Right ventricle myocardium inferior (tissue), 1 donor: ENCODE data around the gene SORL1. TPM values are rescaled to one million over a fixed set of nuclear protein-coding genes. Genes with fewer than 3 reads are reported as not detected.
A peak's percentile ranks its signal among the peaks of the same experiment; 100 is the strongest.
"Not testable (repeated sequence)": the region's sequence is repeated elsewhere in the genome, so short reads cannot be mapped to it uniquely, and the experiment has no call there.

Experiments
- ATAC-seq: fragments of 200-7000 bp; cut with Tn5 transposase; one replicate; pipeline ENCODE4 v1.9.1; 2020; ENCODE audit warnings: mild to moderate bottlenecking, moderate library complexity
- DNase-seq: peaks from one replicate; pipeline ENCODE4 v3.0.0; 2021; ENCODE audit errors: missing footprints
- intact Hi-C: fragments of 100-400 bp; cut with DNase I; formaldehyde crosslinking; loops from one replicate; pipeline ENCODE4 v1.11.0; 2022
- total RNA-seq: library from RNA; stranded (reverse); fragmentation: NEBNext Ultra II Directional; extraction: Animal tissue kit (Norgen Biotek cat#: 25700); gene quantifications from one replicate; pipeline ENCODE4 v1.2.1, GENCODE V29; 2021
- donor health status: DM: no; HTN: yes; CAD: no; lungs with severe emphysema.

Gene SORL1
- total RNA-seq, 1 donor from 2014 or later: 6.1 TPM

DNA sequence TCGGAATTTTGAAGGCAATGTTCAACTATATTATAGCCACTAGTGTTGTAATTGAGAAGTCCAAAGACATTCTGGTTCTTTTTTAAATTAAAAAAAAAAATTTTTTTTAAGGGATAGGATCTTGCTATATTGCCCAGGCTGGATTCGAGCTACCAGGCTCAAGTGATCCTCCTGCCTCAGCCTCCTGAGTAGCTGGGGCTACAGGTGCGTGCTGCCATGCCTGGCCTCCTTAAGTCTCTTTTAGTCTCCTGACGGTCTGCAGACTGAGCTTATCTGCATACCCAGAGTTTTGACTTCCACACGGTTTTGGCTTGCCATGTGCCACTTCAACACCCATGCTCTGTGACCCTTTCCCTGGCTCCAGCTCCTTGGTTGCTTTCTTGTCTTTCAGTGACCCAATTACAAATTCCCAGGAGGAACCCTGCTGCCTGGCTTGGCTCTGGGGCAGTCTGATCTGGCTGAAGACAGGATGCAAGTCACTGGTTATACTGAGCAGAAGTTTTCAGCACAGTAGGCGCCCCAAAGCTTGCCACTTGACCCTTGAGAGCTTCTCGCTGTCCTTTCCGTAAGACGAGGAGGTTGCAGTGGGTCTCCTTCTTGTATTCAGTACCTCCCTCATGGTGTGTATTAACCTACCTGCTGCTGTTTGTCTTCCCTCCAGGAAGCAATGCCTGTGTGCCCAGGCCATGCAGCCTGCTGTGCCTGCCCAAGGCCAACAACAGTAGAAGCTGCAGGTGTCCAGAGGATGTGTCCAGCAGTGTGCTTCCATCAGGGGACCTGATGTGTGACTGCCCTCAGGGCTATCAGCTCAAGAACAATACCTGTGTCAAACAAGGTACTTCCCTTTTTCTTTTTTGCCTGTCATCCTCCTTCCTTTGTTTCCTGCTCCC lies 114.4 kb downstream of the SORL1 start:
- intact Hi-C loops: no loop called here
- DNase-seq (no peak), ATAC-seq (peak; percentile 26)

- no peak for DNase-seq
- ATAC-seq: no peak
- intact Hi-C loops: no loop called here
Observed at GRCh38 chr11:121567995-121568394, 115.9 kb downstream of the SORL1 start.

DNA sequence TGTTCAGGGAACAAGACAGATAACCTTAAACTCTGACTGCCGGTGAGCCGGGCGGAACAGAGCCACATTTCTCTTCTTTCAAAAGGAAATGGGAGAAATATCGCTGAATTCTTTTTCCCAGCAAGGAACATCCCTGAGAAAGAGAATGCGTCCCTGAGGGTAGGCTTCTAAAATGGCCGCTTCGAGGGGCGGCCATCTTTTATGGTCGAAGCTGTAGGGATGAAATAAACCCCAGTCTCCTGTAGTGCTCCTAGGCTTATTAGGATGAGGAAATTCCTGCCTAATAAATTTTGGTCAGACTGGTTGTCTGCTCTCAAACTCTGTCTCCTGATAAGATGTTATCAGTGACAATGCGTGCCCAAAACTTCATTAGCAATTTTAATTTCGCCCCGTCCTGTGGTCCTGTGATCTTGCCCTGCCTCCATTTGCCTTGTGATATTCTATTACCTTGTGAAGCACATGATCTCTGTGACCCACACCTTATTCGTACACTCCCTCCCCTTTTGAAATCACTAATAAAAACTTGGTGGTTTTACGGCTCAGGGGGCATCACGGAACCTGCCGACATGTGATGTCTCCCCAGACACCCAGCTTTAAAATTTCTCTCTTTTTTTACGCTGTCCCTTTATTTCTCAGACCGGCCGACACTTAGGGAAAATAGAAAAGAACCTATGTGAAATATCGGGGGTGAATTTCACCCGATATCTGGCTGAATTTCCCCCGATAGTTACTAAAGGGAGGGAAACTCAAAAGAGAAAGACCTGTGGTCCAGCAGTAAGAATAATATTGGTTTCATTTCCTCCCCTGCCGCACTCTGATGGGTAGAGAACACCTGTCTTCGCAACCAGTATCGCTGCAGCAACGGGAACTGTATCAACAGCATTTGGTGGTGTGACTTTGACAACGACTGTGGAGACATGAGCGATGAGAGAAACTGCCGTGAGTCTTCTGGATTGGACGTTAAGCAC lies 117.5 kb downstream of the SORL1 start:
- intact Hi-C loops, ATAC-seq: not testable (repeated sequence)

GRCh38 chr11:121570453-121570852 lies 118.3 kb downstream of the SORL1 start:
- DNase-seq (no peak), ATAC-seq (no peak)
- intact Hi-C loops: no loop called here

More for the DNA sequence above, 117.5 kb downstream of the SORL1 start:
- not testable (repeated sequence) for DNase-seq

DNA sequence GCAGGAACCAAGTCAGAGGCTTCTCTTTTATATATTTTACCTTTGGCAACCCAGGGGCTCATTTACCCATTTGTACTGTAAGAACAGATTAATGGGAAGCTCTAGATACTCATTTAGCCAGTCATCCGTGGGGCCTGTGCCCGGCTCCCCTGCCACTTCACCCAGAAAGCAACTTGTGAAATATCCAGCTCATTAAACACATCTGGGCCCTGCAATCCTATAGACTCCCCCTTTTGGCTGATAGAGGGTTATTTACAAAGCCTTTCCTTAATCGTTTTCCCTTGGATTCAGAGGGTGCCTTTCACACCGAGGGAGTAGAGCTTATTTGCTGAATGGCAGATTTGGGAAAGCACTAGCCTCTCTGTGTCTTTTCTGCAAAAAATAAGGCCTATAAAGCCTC lies 119.4 kb downstream of the SORL1 start:
- ATAC-seq (no peak), DNase-seq (no peak)
- intact Hi-C loops: no loop called here

- intact Hi-C loops: no loop called here
- DNase-seq (no peak), ATAC-seq (no peak)
Observed at GRCh38 chr11:121572571-121573059, 120.5 kb downstream of the SORL1 start.

DNA sequence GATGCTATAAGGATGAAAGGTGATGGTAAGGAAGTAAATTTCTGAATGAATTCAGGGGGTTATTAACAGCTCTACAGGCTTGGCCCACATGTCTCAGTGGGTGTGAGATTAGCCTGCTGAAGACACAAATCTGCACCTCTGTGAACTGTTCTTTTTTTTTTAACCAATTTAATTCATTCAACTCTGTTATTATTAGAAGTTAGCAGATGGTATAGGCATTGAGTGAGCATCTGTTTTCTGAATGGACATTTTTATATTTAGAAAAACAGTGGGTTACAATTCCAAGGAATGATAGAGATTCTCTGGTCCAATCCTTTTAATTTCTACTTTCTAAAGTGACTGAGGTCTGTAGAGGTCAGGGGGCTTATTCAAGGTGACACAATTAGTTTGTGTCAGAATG lies 122.7 kb downstream of the SORL1 start:
- intact Hi-C loops: no loop called here
- no peak for DNase-seq
- ATAC-seq: no peak

DNA sequence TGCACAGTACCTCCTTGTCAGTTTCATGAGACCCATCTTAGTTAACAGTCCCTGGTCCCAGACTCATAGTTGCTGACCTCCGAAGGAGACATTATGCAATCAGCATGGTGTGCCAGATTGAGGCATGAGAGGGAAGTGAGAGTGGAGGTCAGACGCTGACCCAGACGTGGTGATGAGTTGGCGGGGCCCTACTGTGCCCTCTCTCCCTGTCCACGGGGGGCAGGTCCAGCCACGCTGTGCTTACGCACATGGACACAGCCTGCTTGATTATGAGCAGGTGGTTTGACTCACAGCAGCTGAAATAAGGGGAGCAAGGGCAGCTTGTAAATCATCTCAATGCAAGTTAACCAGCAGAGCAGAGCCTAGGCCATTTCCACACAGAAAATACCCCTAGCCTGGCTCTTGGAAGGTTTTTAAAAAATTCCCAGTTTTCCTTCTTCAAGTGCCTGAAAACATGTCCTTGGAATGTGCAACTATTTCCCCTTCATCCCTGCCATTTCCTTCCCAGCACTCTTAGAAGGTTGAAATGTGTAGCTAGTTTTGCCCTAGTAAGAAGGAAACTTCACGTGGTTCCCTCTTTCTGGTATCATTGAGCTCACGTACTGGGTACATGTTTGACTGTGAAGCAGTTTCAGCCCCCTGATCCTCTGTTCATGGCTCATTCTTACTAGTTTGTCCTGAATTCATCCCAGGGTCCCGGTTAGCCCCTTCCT lies 123.3 kb downstream of the SORL1 start:
- intact Hi-C loops: no loop called here
- ATAC-seq (peak; percentile 89), DNase-seq (peak; percentile 86)

GRCh38 chr11:121575963-121576290 lies 123.8 kb downstream of the SORL1 start:
- ATAC-seq (no peak), DNase-seq (no peak)
- intact Hi-C loops: no loop called here

DNA sequence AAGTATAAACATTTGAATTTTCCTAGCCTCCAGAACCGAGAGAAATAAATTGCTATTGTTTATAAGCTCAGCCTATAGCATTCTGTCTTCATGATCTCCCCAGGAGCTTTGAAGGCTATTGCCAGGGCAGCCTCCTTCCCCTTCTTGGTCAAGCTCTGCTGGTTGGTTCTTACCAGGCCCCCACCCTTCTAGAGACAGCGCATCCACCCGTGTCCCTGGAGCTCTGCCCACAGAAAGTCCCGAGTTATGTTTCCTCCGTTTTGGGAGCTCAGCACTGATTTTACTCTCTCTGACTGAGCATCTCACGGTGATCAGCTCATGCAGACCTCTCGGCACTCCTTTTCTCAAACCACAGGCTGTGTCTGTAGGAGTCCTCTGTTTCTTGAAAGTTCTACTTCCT lies 124.4 kb downstream of the SORL1 start:
- intact Hi-C loops: no loop called here
- ATAC-seq (no peak), DNase-seq (no peak)

- intact Hi-C loops: no loop called here
- ATAC-seq: no peak
- no peak for DNase-seq
Observed at GRCh38 chr11:121577106-121577848, 125.2 kb downstream of the SORL1 start.

- ATAC-seq: no peak
- intact Hi-C loops: no loop called here
- DNase-seq: no peak
Observed at GRCh38 chr11:121578251-121578976, 126.3 kb downstream of the SORL1 start.

GRCh38 chr11:121580154-121580553 lies 128.0 kb downstream of the SORL1 start:
- intact Hi-C loops: no loop called here
- ATAC-seq (no peak), DNase-seq (no peak)

DNA sequence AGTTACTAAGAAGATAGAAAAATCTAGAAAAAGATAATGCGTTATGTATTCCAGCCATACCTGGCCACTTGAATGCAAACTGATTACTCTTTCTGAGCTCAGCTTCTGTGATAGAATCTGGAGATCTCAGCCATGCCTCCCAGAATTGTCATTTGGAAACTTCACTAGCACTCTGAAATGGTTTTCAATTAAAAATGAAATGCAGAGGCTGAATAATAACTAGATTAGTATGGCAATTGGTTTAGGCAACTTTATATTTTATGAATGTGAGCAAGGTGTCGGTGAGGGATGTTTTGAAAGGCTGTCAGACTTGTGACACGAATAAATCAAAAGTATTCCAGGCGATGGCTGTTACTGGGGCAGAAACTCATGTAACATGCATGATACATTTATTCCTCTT lies 129.5 kb downstream of the SORL1 start:
- intact Hi-C loops: no loop called here
- ATAC-seq (no peak), DNase-seq (no peak)

DNA sequence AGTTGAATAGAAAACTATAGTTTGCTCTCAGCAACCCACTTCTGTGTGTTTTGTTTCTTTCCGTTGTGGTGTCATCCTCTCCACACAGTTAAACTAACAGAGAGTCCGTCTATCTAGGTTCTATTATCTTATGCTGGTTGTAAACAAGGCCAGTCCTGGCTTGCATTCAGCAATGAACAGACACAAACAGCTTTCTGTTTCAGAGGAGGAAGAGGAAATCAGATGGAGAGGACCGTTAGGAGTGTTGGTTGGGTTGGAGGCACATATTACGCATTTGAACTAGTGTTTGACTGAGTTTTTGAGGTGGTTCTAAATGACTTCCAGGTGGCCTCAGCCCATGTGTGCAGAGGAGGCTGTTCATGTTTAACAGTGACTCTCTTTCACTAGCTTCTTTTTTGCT lies 130.2 kb downstream of the SORL1 start:
- DNase-seq (no peak), ATAC-seq (no peak)
- intact Hi-C loops: no loop called here

- DNase-seq (no peak), ATAC-seq (no peak)
- intact Hi-C loops: no loop called here
Observed at GRCh38 chr11:121583825-121584224, 131.7 kb downstream of the SORL1 start.

GRCh38 chr11:121586750-121587149 lies 134.6 kb downstream of the SORL1 start:
- intact Hi-C loops: no loop called here
- DNase-seq (no peak), ATAC-seq (no peak)

GRCh38 chr11:121587182-121587581 lies 135.1 kb downstream of the SORL1 start:
- no peak for DNase-seq
- ATAC-seq: no peak
- intact Hi-C loops: no loop called here
